Neural cell (in vitro differentiated cells): Measurements from ENCODE around the gene KCNQ5. TPM values are rescaled to one million over a fixed set of nuclear protein-coding genes. Genes with fewer than 3 reads are reported as not detected.

Source experiments
- H2AFZ ChIP-seq: fragments of 200-600, 300-800 bp; sonication (generic), shearing (Covaris generic); 2 replicates; pipeline ENCODE4 v1.6.0; 2014; ENCODE audit warnings: low read depth, mild to moderate bottlenecking, antibody characterized with exemption, low read length, moderate library complexity
- H3F3A ChIP-seq: fragments of 200-600 bp; shearing (Covaris generic); 2 replicates; pipeline ENCODE4 v1.6.1; 2016; ENCODE audit warnings: mild to moderate bottlenecking, moderate library complexity, mixed read lengths, antibody characterized with exemption, low read length; ENCODE audit not compliant: insufficient read depth, poor library complexity, severe bottlenecking
- H3K27ac ChIP-seq: fragments of 200-600, 300-800 bp; sonication (generic), shearing (Covaris generic); 2 replicates; pipeline ENCODE4 v1.5.1; 2014; ENCODE audit warnings: mild to moderate bottlenecking, low read length, moderate library complexity
- H3K27me3 ChIP-seq: fragments of 300-800, 200-600 bp; sonication (generic), shearing (Covaris generic); 2 replicates; pipeline ENCODE4 v1.6.0; 2014; ENCODE audit warnings: mild to moderate bottlenecking, low read depth, low read length, moderate library complexity; ENCODE audit not compliant: insufficient read depth
- H3K36me3 ChIP-seq: fragments of 300-800, 200-600 bp; sonication (generic), shearing (Covaris generic); 2 replicates; pipeline ENCODE4 v1.5.1; 2014; ENCODE audit warnings: mild to moderate bottlenecking, antibody characterized with exemption, low read length, moderate library complexity; ENCODE audit not compliant: insufficient read depth
- H3K4me2 ChIP-seq: fragments of 300-800, 200-600 bp; sonication (generic), shearing (Covaris generic); 2 replicates; pipeline ENCODE4 v1.6.0; 2014; ENCODE audit warnings: mild to moderate bottlenecking, low read length
- H3K4me3 ChIP-seq: fragments of 300-800, 200-600 bp; sonication (generic), shearing (Covaris generic); 2 replicates; pipeline ENCODE4 v1.5.1; 2014; ENCODE audit warnings: mild to moderate bottlenecking, low read length, moderate library complexity
- H3K79me2 ChIP-seq: fragments of 200-600 bp; shearing (Covaris generic); replicated peaks from 2 replicates; pipeline ENCODE4 v1.6.0; 2014; ENCODE audit warnings: mild to moderate bottlenecking, low read length, moderate library complexity; ENCODE audit not compliant: insufficient read depth
- H3K9ac ChIP-seq: fragments of 300-800, 200-600 bp; sonication (generic), shearing (Covaris generic); 2 replicates; pipeline ENCODE4 v1.6.1; 2016; ENCODE audit warnings: mild to moderate bottlenecking, low read length, mixed read lengths
- H3K9me2 ChIP-seq: fragments of 200-600 bp; shearing (Covaris generic); 2 replicates; pipeline ENCODE4 v1.6.1; 2016; ENCODE audit warnings: mild to moderate bottlenecking, low read length, mixed read lengths; ENCODE audit not compliant: insufficient read depth
- H3K9me3 ChIP-seq: fragments of 200-600, 300-800 bp; sonication (generic), shearing (Covaris generic); 2 replicates; pipeline ENCODE4 v1.6.1; 2016; ENCODE audit warnings: mild to moderate bottlenecking, mixed run types, low read length, moderate library complexity, mixed read lengths
- H4K20me1 ChIP-seq: fragments of 200-600 bp; shearing (Covaris generic); 2 replicates; pipeline ENCODE4 v1.6.1; 2016; ENCODE audit warnings: mild to moderate bottlenecking, mixed run types; ENCODE audit not compliant: insufficient read depth
- CTCF ChIP-seq: fragments of 450-650 bp; IDR thresholded peaks from 2 replicates; pipeline ENCODE4 v1.5.1; 2014; ENCODE audit warnings: antibody characterized with exemption, mild to moderate bottlenecking, moderate library complexity; ENCODE audit not compliant: poor library complexity, severe bottlenecking
- EP300 ChIP-seq: fragments of 450-650 bp; conservative IDR thresholded peaks from 2 replicates; pipeline ENCODE4 v1.6.1; 2014; ENCODE audit warnings: antibody characterized with exemption, mild to moderate bottlenecking, moderate library complexity; ENCODE audit not compliant: poor library complexity, severe bottlenecking
- EZH2 ChIP-seq: fragments of 200-600, 300-800 bp; shearing (Covaris generic), sonication (generic); IDR thresholded peaks from 2 replicates; pipeline ENCODE4 v1.6.1; 2014; ENCODE audit warnings: antibody characterized with exemption, low read length, borderline replicate concordance, mild to moderate bottlenecking; ENCODE audit not compliant: insufficient read depth, poor library complexity, severe bottlenecking
- MXI1 ChIP-seq: fragments of 450-650 bp; conservative IDR thresholded peaks from 2 replicates; pipeline ENCODE4 v1.6.1; 2014; ENCODE audit warnings: antibody characterized with exemption, mild to moderate bottlenecking; ENCODE audit not compliant: poor library complexity, severe bottlenecking
- POLR2AphosphoS5 ChIP-seq: IDR thresholded peaks from 2 replicates; pipeline ENCODE4 v1.6.1; 2012
- RAD21 ChIP-seq: fragments of 450-650 bp; conservative IDR thresholded peaks from 2 replicates; pipeline ENCODE4 v1.6.1; 2014; ENCODE audit warnings: antibody characterized with exemption, mild to moderate bottlenecking, moderate library complexity
- REST ChIP-seq: IDR thresholded peaks from 2 replicates; pipeline ENCODE4 v1.6.1; 2012; ENCODE audit warnings: borderline replicate concordance
- SMC3 ChIP-seq: fragments of 450-650 bp; conservative IDR thresholded peaks from 2 replicates; pipeline ENCODE4 v1.6.1; 2014; ENCODE audit warnings: antibody characterized with exemption, mild to moderate bottlenecking, moderate library complexity; ENCODE audit not compliant: poor library complexity
- TAF1 ChIP-seq: IDR thresholded peaks from 2 replicates; pipeline ENCODE4 v1.6.1; 2012; ENCODE audit warnings: low read depth
- polyA plus RNA-seq: library from polyadenylated mRNA; depleted of rRNA; stranded (reverse); fragments of >200 nt; gene quantifications from 2 replicates; pipeline ENCODE4 v1.2.3, GENCODE V29; 2014

Gene KCNQ5
- polyA plus RNA-seq, 1 donor from 2014 or later, result 0.30 TPM

GRCh38 chr6:72798196-72798595 lies 176.3 kb downstream of the KCNQ5 start:
- H3K4me3 ChIP-seq, result no peak overlapping the region
- no peak overlapping the region for H3K9ac ChIP-seq
- no peaks in the 10 kb centered on the region for H3K79me2 ChIP-seq
- no peaks in the 10 kb centered on the region for H3K27me3 ChIP-seq
- H3F3A ChIP-seq, result no peaks in the 10 kb centered on the region
- no peak overlapping the region for H3K4me2 ChIP-seq
- no peaks in the 10 kb centered on the region for H3K9me2 ChIP-seq
- no peak for TF ChIP-seq SMC3
- TF ChIP-seq REST, result no peak
- TF ChIP-seq EP300, result no peak
- no peak for TF ChIP-seq MXI1
- TF ChIP-seq TAF1, result no peak
- no peak for TF ChIP-seq CTCF
- TF ChIP-seq POLR2AphosphoS5, result no peak
- no peak for TF ChIP-seq EZH2
- no peak for TF ChIP-seq RAD21
- H2AFZ ChIP-seq, result no peak overlapping the region
- H3K27ac ChIP-seq, result no peak overlapping the region
- H4K20me1 ChIP-seq, result no peaks in the 10 kb centered on the region
- H3K9me3 ChIP-seq, result no peaks in the 10 kb centered on the region
- no peaks in the 10 kb centered on the region for H3K36me3 ChIP-seq

GRCh38 chr6:72809746-72810379 lies 188.0 kb downstream of the KCNQ5 start:
- Histone ChIP-seq H3K4me3 (no peak overlapping the region), H3K27me3 (no peaks in the 10 kb centered on the region), H3K9me2 (no peaks in the 10 kb centered on the region), H3K4me2 (no peak overlapping the region), H3K9ac (no peak overlapping the region), H3K79me2 (no peaks in the 10 kb centered on the region), H4K20me1 (no peaks in the 10 kb centered on the region), H2AFZ (no peak overlapping the region), H3K27ac (no peak overlapping the region), H3F3A (no peaks in the 10 kb centered on the region), H3K36me3 (no peaks in the 10 kb centered on the region), H3K9me3 (no peaks in the 10 kb centered on the region)
- TF ChIP-seq TAF1 (no peak), CTCF (no peak), SMC3 (no peak), REST (no peak), POLR2AphosphoS5 (no peak), RAD21 (no peak), EZH2 (no peak)
